T-helper 17 cell (primary cell): ENCODE results near the gene CADM2. TPM values are rescaled to one million over a fixed set of nuclear protein-coding genes. Genes with fewer than 3 reads are reported as not detected.
"Not testable (repeated sequence)": the region's sequence is repeated elsewhere in the genome, so short reads cannot be mapped to it uniquely, and the experiment has no call there.

ENCODE experiments used
- ATAC-seq: fragments of 150-1000 bp; cut with Tn5 transposase; 2 replicates; pipeline ENCODE4 v1.10.0; 2021; ENCODE audit warnings: mild to moderate bottlenecking, moderate library complexity
- DNase-seq, 3 donors: peaks; one replicate each; pipeline versions ENCODE4 v3.0.0 to v3.0.0-alpha.2; 2020 to 2021
- H3K9me3 ChIP-seq: one replicate; pipeline ENCODE4 v1.7.0; 2013; ENCODE audit warnings: low read length, mild to moderate bottlenecking; ENCODE audit not compliant: control insufficient read depth, poor library complexity, severe bottlenecking
- H3K27ac Mint-ChIP-seq: one replicate; pipeline ENCODE4 v1.8.0; 2022; ENCODE audit warnings: mild to moderate bottlenecking, moderate library complexity, mixed read lengths
- H3K27me3 Mint-ChIP-seq: one replicate; pipeline ENCODE4 v1.8.0; 2022; ENCODE audit warnings: mixed read lengths
- H3K36me3 Mint-ChIP-seq: one replicate; pipeline ENCODE4 v1.8.0; 2022; ENCODE audit warnings: low read depth, mixed read lengths
- H3K4me1 Mint-ChIP-seq: one replicate; pipeline ENCODE4 v1.8.0; 2022; ENCODE audit warnings: mild to moderate bottlenecking, mixed read lengths
- H3K4me3 Mint-ChIP-seq: one replicate; pipeline ENCODE4 v1.8.0; 2022; ENCODE audit warnings: mild to moderate bottlenecking, moderate library complexity, mixed read lengths
- total RNA-seq, 4 donors: library from RNA in 2 of 4; stranded (reverse) in 2 of 4; gene quantifications; one replicate each; pipeline ENCODE4 v1.2.3 and lab custom pipeline; 2022 to 2026

The CADM2 gene
- total RNA-seq, 2 donors from 2014 or later: 0.42 to 1.2 TPM

DNA sequence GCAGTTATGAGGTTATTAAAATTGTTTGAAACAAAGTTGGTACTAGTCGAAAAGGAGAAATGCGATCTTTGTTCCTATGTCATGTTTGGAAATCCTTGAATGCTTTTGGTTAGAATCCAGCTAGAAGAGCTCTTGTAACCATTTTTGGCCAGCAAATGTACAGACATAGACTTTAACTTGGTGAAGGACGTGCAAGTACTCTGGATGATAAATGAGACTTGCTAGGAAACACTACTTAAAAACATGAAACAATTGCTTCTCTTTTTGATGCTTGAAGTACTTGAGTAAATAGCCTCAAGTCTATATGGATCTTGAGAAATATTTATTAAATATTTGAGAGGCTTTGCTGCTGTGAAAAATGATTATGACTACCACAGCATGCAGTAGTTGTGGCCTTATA, 95.8 kb downstream of the CADM2 start:
- Mint-ChIP-seq H3K4me3 (no peak overlapping the region), H3K4me1 (no peaks in the 10 kb centered on the region), H3K27me3 (no peaks in the 10 kb centered on the region), H3K27ac (no peak overlapping the region), H3K36me3 (no peaks in the 10 kb centered on the region)
- DNase-seq (no peak), ATAC-seq (no peak)
- no peaks in the 10 kb centered on the region for H3K9me3 ChIP-seq

DNA sequence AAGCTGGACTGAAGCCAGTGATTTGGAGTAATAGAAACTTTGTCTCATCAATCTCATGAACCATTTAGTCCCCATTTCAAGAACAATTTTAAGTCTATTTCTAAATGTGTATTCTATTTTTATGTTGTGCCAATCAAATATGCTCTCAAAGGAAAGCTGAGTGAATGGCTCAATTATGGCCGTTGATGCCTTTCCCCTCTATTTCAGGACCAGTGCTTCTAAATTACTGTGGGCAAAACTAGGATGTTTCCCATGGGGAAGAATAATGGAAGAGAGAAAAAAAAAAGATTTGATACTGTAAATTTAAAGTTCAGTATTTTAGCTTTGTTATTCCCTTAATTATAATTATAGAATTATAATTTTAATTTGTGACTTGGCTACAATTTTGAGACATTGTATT, 110.1 kb downstream of the CADM2 start:
- no peak overlapping the region for H3K4me3 Mint-ChIP-seq
- DNase-seq (no peak), ATAC-seq (no peak)
- no peaks in the 10 kb centered on the region for H3K9me3 ChIP-seq
- no peak overlapping the region for H3K27ac Mint-ChIP-seq
- no peaks in the 10 kb centered on the region for H3K4me1 Mint-ChIP-seq
- H3K27me3 Mint-ChIP-seq: no peaks in the 10 kb centered on the region
- no peaks in the 10 kb centered on the region for H3K36me3 Mint-ChIP-seq

DNA sequence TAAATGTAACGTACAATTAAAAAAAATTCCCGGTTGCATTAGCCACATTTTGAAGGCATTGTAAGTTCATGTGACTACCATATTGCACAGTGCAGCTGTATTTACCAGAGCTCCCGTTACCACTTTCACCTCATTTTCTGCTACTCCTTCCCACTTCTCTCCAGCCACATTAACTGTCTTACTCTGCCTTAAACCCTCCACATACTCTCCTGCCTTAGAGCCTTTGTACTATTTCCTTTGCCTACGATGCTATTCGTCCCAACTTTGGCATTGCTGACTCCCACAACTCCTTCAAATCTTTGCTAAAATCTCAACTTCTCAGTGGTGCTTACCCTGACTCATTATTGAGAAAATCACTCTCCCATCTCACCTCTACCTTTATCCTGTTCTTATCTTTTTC, 115.2 kb downstream of the CADM2 start:
- ATAC-seq (no peak), DNase-seq (no peak)
- no peak overlapping the region for H3K27ac Mint-ChIP-seq
- H3K4me1 Mint-ChIP-seq: no peaks in the 10 kb centered on the region
- H3K36me3 Mint-ChIP-seq: no peaks in the 10 kb centered on the region
- H3K27me3 Mint-ChIP-seq: no peaks in the 10 kb centered on the region
- no peaks in the 10 kb centered on the region for H3K9me3 ChIP-seq
- no peak overlapping the region for H3K4me3 Mint-ChIP-seq

DNA sequence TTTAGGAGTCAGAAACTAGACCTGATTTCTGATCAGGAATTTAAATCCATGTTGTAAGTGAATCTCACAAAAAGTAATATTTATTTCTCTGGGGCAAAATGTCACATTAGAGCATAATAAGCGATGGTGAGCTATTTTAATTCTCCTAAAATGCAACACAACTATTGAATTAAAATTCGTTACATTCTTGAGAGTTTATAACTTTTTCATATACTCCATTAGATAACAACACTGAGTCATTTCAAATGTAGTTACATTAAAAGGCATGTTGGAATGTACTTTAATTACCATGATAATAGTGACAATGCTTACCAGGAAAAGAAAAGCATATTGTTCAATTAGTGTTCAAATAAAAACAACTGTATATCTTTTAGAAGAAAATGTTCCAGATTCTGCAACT, 116.9 kb downstream of the CADM2 start:
- DNase-seq (no peak), ATAC-seq (no peak)
- H3K9me3 ChIP-seq: no peaks in the 10 kb centered on the region
- Mint-ChIP-seq H3K27me3 (no peaks in the 10 kb centered on the region), H3K4me1 (no peaks in the 10 kb centered on the region), H3K4me3 (no peak overlapping the region), H3K27ac (no peak overlapping the region), H3K36me3 (no peaks in the 10 kb centered on the region)

DNA sequence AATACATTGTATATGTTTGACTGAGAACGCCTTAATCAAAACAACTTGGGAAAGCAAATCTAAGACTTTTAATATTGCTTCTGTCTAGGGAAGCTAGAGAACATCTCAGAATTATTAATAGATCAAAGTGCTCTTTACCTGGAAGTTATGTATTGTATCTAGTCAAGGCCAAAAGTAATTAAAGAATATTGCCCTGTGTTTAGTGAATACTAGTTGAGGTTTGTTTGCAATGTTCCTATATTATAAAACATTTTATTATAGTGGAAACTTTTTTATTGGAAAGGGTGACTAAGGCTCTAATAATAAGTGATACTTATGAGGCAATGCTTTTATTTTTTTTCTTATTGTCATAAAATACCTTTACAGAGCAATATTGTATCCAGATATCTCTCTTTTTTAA, 118.2 kb downstream of the CADM2 start:
- H3K36me3 Mint-ChIP-seq: no peaks in the 10 kb centered on the region
- H3K27ac Mint-ChIP-seq: no peak overlapping the region
- H3K4me1 Mint-ChIP-seq: no peaks in the 10 kb centered on the region
- H3K9me3 ChIP-seq: no peaks in the 10 kb centered on the region
- no peak for ATAC-seq
- H3K27me3 Mint-ChIP-seq: no peaks in the 10 kb centered on the region
- H3K4me3 Mint-ChIP-seq: no peak overlapping the region
- DNase-seq: no peak

DNA sequence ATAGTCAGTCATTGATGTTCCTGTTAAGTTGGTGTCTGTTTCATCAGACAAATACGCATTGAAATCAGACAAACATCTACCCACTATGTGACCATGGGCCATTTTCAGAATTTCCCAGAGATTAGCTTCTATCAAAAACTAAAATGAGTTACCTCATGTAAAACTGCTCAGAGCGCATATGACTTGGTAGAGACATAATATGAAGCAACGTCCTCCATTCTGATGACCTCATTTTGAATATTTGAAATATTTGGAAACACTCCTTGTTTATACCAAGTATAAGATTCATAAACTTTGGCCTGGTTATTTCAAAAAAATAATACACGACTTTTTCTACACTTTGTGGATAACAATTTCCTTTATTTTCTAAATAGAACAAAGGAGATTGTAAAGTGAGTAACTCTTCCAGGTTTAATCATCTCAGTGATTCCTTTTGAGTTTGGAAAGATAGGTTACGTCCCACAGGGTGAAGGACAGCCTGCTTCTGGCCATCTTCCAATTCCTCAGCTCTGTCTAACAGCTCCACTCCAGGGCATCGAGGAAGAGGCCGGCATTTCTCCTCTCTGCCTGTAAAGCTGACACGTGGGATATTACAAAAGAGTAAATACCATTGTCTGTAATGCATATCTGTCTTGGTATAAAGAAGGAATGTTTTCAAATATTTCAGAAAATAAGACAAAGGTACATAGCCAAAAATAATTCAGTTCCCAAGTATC, 122.6 kb downstream of the CADM2 start:
- Mint-ChIP-seq H3K4me1 (no peaks in the 10 kb centered on the region), H3K36me3 (no peaks in the 10 kb centered on the region), H3K4me3 (no peak overlapping the region), H3K27ac (no peak overlapping the region), H3K27me3 (no peaks in the 10 kb centered on the region)
- H3K9me3 ChIP-seq: no peaks in the 10 kb centered on the region
- ATAC-seq: no peak
- no peak for DNase-seq

DNA sequence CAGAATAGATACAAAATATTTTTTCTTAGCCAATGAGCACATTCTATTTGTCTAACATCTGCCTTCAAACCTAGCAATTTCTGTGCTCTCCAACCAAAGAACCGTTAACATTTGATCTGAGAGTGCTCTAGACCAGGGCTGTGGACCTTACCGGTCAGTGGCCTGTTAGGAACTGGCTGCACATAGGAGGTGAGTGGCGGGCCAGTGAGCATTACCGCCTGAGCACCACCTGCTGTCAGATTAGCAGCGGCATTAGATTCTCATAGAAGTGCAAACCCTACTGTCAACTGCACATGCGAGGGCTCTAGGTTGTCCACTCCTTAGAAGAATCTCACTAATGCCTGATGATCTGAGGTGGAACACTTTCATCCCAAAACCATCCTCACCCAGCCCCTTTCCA, 131.7 kb downstream of the CADM2 start:
- H3K4me3 Mint-ChIP-seq: no peak overlapping the region
- no peaks in the 10 kb centered on the region for H3K27me3 Mint-ChIP-seq
- DNase-seq (no peak), ATAC-seq (no peak)
- H3K9me3 ChIP-seq: no peaks in the 10 kb centered on the region
- H3K36me3 Mint-ChIP-seq: no peaks in the 10 kb centered on the region
- no peak overlapping the region for H3K27ac Mint-ChIP-seq
- no peaks in the 10 kb centered on the region for H3K4me1 Mint-ChIP-seq

DNA sequence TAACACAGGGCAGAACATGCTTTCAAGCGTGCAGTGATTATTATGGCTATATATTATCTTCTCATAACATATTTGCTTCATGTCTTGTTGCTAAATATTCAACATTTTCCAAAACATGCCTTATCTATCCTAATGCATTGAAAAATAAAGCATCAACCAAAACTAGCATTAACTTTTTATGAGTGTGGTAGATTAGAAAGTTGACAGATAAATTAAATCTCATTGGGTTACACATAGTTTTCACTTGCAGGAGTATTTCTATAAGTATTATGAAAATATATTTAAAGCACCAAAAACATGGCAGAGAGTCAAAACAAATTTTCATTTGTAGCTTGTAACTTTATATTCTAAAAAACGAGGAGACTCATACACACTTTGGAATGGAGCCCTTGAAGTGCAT, 141.5 kb downstream of the CADM2 start:
- H3K36me3 Mint-ChIP-seq: no peaks in the 10 kb centered on the region
- no peak overlapping the region for H3K4me3 Mint-ChIP-seq
- DNase-seq (no peak), ATAC-seq (no peak)
- H3K27ac Mint-ChIP-seq: no peak overlapping the region
- peaks cover 3% of the 10 kb centered on the region for H3K9me3 ChIP-seq
- H3K27me3 Mint-ChIP-seq: no peaks in the 10 kb centered on the region
- no peaks in the 10 kb centered on the region for H3K4me1 Mint-ChIP-seq

DNA sequence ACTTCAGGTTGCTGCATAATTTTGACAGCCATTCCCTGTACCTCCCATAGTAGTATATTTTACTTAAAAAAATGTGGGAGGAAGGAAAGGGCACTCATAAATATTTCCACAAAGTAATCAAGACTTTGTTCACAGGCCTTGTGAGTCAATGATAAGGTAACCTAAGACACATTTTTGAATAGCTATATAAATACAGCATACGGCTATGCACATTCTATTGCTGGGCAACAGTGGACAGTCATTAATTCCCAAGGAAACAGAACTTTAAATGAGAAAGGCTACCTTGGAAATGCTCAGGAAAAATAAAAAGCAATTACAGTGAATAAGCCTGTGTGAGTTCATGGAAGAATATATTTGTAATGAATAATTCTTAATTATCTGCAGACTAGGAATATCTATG, 144.0 kb downstream of the CADM2 start:
- no peaks in the 10 kb centered on the region for H3K27me3 Mint-ChIP-seq
- H3K4me3 Mint-ChIP-seq: no peak overlapping the region
- H3K4me1 Mint-ChIP-seq: no peaks in the 10 kb centered on the region
- peaks cover 3% of the 10 kb centered on the region for H3K9me3 ChIP-seq
- ATAC-seq (no peak), DNase-seq (no peak)
- no peak overlapping the region for H3K27ac Mint-ChIP-seq
- H3K36me3 Mint-ChIP-seq: no peaks in the 10 kb centered on the region

DNA sequence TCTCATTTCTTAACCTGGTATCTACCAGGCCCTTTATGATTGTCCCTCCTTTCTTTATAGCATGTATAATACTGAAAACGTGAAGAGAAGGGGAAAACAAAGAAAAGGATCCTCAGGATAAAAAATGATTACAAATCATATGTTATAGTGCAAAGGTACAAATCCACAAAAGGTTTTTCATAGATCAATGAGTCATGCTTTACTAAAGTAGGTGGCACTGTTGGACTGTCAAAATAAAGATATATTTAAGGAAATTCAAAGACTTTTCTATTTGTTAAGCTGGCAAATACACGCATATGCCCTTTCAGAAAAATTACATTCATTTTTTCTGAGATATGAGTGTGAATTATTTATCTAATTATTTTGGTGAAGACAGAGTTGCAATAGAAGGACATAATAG, 151.6 kb downstream of the CADM2 start:
- DNase-seq: no peak
- H3K27ac Mint-ChIP-seq: no peak overlapping the region
- H3K9me3 ChIP-seq: peaks cover 3% of the 10 kb centered on the region

DNA sequence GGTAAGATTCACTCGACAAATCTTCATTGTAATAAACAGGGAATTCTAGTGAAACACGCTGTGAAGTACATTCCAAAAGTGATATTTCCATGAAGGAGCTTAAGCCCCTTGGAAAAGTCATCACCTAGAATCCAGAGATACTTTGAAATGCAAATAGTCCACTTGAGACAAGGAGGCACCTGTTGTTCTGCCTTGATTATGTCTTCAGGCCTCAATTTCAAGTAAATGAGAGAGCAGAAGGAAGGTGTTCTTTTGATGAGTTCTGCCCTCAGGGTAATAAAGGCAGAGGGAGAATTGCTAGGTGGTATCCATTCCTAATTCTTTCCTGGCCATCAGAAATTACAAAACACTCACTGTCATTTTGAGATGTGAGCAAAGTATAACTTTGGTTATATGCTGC, 162.1 kb downstream of the CADM2 start:
- no peaks in the 10 kb centered on the region for H3K4me1 Mint-ChIP-seq
- ATAC-seq (no peak), DNase-seq (no peak)
- no peaks in the 10 kb centered on the region for H3K27me3 Mint-ChIP-seq
- H3K27ac Mint-ChIP-seq: no peak overlapping the region
- no peaks in the 10 kb centered on the region for H3K36me3 Mint-ChIP-seq
- no peak overlapping the region for H3K4me3 Mint-ChIP-seq
- no peaks in the 10 kb centered on the region for H3K9me3 ChIP-seq

More for the DNA sequence above, 151.6 kb downstream of the CADM2 start:
- H3K4me1 Mint-ChIP-seq: no peaks in the 10 kb centered on the region
- no peaks in the 10 kb centered on the region for H3K36me3 Mint-ChIP-seq
- H3K4me3 Mint-ChIP-seq: no peak overlapping the region
- H3K27me3 Mint-ChIP-seq: no peaks in the 10 kb centered on the region
- no peak for ATAC-seq

DNA sequence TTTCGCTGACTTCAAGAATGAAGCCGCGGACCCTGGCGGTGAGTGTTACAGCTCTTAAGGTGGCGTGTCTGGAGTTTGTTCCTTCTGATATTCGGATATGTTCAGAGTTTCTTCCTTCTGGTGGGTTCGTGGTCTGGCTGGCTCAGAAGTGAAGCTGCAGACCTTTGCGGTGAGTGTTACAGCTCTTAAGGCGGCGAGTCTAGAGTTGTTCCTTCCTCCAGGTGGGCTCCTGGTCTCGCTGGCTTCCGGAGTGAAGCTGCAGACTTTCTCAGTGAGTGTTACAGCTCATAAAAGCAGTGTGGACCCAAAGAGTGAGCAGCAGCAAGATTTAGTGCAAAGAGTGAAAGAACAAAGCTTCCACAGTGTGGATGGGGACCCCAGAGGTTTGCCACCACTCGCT, 174.1 kb downstream of the CADM2 start:
- not testable (repeated sequence) for H3K27me3 Mint-ChIP-seq, H3K4me1 Mint-ChIP-seq, H3K36me3 Mint-ChIP-seq, ATAC-seq, H3K4me3 Mint-ChIP-seq, DNase-seq, H3K27ac Mint-ChIP-seq, H3K9me3 ChIP-seq

DNA sequence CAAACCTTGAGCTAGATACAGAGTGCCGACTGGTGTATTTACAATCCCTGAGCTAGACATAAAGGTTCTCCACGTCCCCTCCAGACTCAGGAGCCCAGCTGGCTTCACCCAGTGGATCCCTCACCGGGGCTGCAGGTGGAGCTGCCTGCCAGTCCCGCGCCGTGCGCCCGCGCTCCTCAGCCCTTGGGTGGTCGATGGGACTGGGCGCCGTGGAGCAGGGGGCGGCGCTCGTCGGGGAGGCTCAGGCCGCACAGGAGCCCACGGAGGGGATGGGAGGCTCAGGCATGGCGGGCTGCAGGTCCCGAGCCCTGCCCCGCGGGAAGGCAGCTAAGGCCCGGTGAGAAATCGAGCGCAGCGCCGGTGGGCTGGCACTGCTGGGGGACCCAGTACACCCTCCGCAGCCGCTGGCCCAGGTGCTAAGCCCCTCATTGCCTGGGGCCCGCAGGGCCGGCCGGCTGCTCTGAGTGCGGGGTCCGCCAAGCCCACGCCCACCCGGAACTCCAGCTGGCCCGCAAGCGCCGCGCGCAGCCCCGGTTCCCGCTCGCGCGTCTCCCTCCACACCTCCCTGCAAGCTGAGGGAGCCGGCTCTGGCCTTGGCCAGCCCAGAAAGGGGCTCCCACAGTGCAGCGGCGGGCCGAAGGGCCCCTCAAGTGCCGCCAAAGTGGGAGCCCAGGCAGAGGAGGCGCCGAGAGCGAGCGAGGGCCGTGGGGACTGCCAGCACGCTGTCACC, 175.1 kb downstream of the CADM2 start:
- H3K27me3 Mint-ChIP-seq, H3K9me3 ChIP-seq, H3K36me3 Mint-ChIP-seq, DNase-seq, ATAC-seq, H3K4me3 Mint-ChIP-seq, H3K4me1 Mint-ChIP-seq, H3K27ac Mint-ChIP-seq: not testable (repeated sequence)

DNA sequence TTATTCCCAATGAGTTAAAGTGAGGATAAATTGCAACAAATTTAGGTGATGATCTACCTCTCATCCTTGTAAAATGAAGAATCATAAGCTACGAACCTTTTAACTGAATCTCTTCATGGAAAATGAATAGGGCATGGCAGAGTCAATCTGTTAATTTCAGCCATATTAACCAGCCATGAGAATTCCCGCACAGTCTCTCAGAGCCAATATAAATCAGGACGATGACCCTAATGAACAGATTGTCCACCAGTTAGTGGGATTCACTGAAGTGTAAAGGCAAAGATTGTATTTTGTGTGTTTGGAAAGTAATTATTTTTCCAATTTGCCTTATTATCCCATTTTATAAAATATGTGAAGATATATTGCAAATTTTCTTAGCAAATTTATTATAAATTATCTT, 183.8 kb downstream of the CADM2 start:
- no peaks in the 10 kb centered on the region for H3K4me1 Mint-ChIP-seq
- H3K27me3 Mint-ChIP-seq: no peaks in the 10 kb centered on the region
- no peak overlapping the region for H3K4me3 Mint-ChIP-seq
- H3K36me3 Mint-ChIP-seq: no peaks in the 10 kb centered on the region
- DNase-seq (no peak), ATAC-seq (no peak)
- no peak overlapping the region for H3K27ac Mint-ChIP-seq
- H3K9me3 ChIP-seq: no peaks in the 10 kb centered on the region
